HepG2 (cell line): ENCODE measurements around the gene CLUH. TPM values are rescaled to one million over a fixed set of nuclear protein-coding genes. Genes with fewer than 3 reads are reported as not detected.

Experiments used
- ATAC-seq: fragments of 200-7000 bp; cut with Tn5 transposase; 3 replicates; pipeline ENCODE4 v1.9.1; 2020; ENCODE audit warnings: mild to moderate bottlenecking, moderate library complexity
- BruUV-seq: library from RNA; stranded (reverse); fragments of 400-500 nt; replicated peaks from 2 replicates; lab custom pipeline; 2021; lab: Mats Ljungman, UMichigan
- CTCF ChIA-PET: fragments of 300-600 bp; formaldehyde crosslinking; extraction: SDS; loops from one replicate; lab custom pipeline; 2021; ENCODE audit warnings: low total read pairs, inconsistent platforms, low intra/inter-chr PET ratio; lab: Yijun Ruan, JAX
- POLR2A ChIA-PET: fragments of 350-600 bp; sonication (Branson Sonifier 250); formaldehyde crosslinking; loops from one replicate; lab custom pipeline; 2020; ENCODE audit warnings: antibody characterized with exemption, inconsistent platforms; lab: Yijun Ruan, JAX
- DNase-seq: peaks from one replicate; pipeline ENCODE4 v3.0.0-alpha.2; 2015; ENCODE audit warnings: low spot score
- FAIRE-seq: peaks from 3 replicates; lab custom pipeline; 2011; peaks lifted over from hg19 to GRCh38; lab: Jason Lieb, UNC
- H2AFZ ChIP-seq: one replicate; pipeline ENCODE4 v1.6.1; 2011; ENCODE audit warnings: low read length, inconsistent platforms
- H3K27ac ChIP-seq: fragments of 300-600 bp; 3 replicates; pipeline ENCODE4 v1.8.0; 2011; ENCODE audit warnings: mixed run types, mild to moderate bottlenecking, mixed read lengths, low read length, inconsistent platforms; ENCODE audit not compliant: insufficient read depth; ENCODE audit errors: extremely low read length
- H3K27me3 ChIP-seq, 2 experiments: fragments of 200-600 bp in 1 of 2; 2 replicates in 1 of 2; 3 replicates in 1 of 2; pipeline versions ENCODE4 v1.6.0 to v1.8.0; 2011; ENCODE audit warnings: low read length in 2 of 2, mild to moderate bottlenecking in 2 of 2, moderate library complexity in 2 of 2, inconsistent platforms in 1 of 2; ENCODE audit not compliant: insufficient read depth in 2 of 2, control insufficient read depth in 1 of 2
- H3K36me3 ChIP-seq, 2 experiments: fragments of 200-600 bp in 1 of 2; replicated peaks in 1 of 2; 2 replicates in 1 of 2; 3 replicates in 1 of 2; pipeline versions ENCODE4 v1.5.1 to v1.8.0; 2011; ENCODE audit warnings: low read length in 2 of 2, inconsistent platforms in 1 of 2; ENCODE audit not compliant: insufficient read depth in 2 of 2, control insufficient read depth in 1 of 2
- H3K4me1 ChIP-seq: 2 replicates; pipeline ENCODE4 v1.5.1; 2012; ENCODE audit warnings: low read length, inconsistent platforms; ENCODE audit not compliant: insufficient read depth
- H3K4me2 ChIP-seq: 2 replicates; pipeline ENCODE4 v1.6.0; 2011; ENCODE audit warnings: low read depth, low read length, inconsistent platforms
- H3K4me3 ChIP-seq, 3 experiments: fragments of 200-600 bp in 1 of 3; sonication (generic), shearing (Covaris generic) in 1 of 3; replicated peaks in 1 of 3; 2 replicates each; pipeline ENCODE4 v1.5.1; 2011 to 2016; ENCODE audit warnings: low read length in 3 of 3, inconsistent platforms in 2 of 3, low read depth in 2 of 3, mild to moderate bottlenecking in 2 of 3, control low read depth in 1 of 3, mixed read lengths in 1 of 3; ENCODE audit not compliant: insufficient read depth in 1 of 3
- H3K79me2 ChIP-seq: one replicate; pipeline ENCODE4 v1.6.1; 2011; ENCODE audit warnings: low read length, inconsistent platforms; ENCODE audit not compliant: insufficient read depth
- H3K9ac ChIP-seq: 2 replicates; pipeline ENCODE4 v1.6.0; 2011; ENCODE audit warnings: mild to moderate bottlenecking, low read depth, low read length, inconsistent platforms; ENCODE audit not compliant: insufficient read depth
- H3K9me3 ChIP-seq: 2 replicates; pipeline ENCODE4 v1.5.1; 2012; ENCODE audit warnings: mild to moderate bottlenecking, low read length
- H4K20me1 ChIP-seq: 2 replicates; pipeline ENCODE4 v1.6.0; 2011; ENCODE audit warnings: inconsistent platforms, mild to moderate bottlenecking, low read length, moderate library complexity; ENCODE audit not compliant: insufficient read depth
- ADNP ChIP-seq: sonication (generic); formaldehyde crosslinking; IDR thresholded peaks from 2 replicates; pipeline ENCODE4 v1.4.0; 2020; ENCODE audit warnings: missing genetic modification reagents
- ARHGAP35 ChIP-seq: sonication (generic); formaldehyde crosslinking; IDR thresholded peaks from 2 replicates; pipeline ENCODE4 v1.9.0; 2022; ENCODE audit warnings: mild to moderate bottlenecking, inconsistent platforms, moderate library complexity, missing genetic modification reagents, borderline replicate concordance
- ARNTL ChIP-seq: sonication (generic); formaldehyde crosslinking; IDR thresholded peaks from 2 replicates; pipeline ENCODE4 v1.4.0; 2020; ENCODE audit warnings: mild to moderate bottlenecking, missing genetic modification reagents
- NKX3-1 ChIP-seq: sonication (generic); formaldehyde crosslinking; IDR thresholded peaks from 2 replicates; pipeline ENCODE4 v1.5.0; 2020; ENCODE audit warnings: missing genetic modification reagents
- PTBP1 ChIP-seq: fragments of 200-400 bp; formaldehyde crosslinking; IDR thresholded peaks from 2 replicates; pipeline ENCODE4 v1.6.1; 2018; ENCODE audit warnings: low read length, low read depth; ENCODE audit not compliant: poor library complexity, severe bottlenecking
- SRF ChIP-seq: IDR thresholded peaks from 2 replicates; pipeline ENCODE4 v1.6.1; 2011; ENCODE audit warnings: mild to moderate bottlenecking, low read depth, low read length, moderate library complexity
- U2AF2 ChIP-seq: fragments of 200-400 bp; formaldehyde crosslinking; IDR thresholded peaks from 2 replicates; pipeline ENCODE4 v1.6.1; 2017; ENCODE audit warnings: low read depth, mild to moderate bottlenecking, low read length
- ZBTB33 ChIP-seq: sonication (generic); formaldehyde crosslinking; IDR thresholded peaks from 2 replicates; pipeline ENCODE4 v1.4.0; 2020; ENCODE audit warnings: missing genetic modification reagents
- ZMYM3 ChIP-seq: sonication (generic); formaldehyde crosslinking; IDR thresholded peaks from 2 replicates; pipeline ENCODE4 v1.5.1; 2020; ENCODE audit warnings: mild to moderate bottlenecking, missing genetic modification reagents
- ZNF235 ChIP-seq: sonication (generic); formaldehyde crosslinking; IDR thresholded peaks from 2 replicates; pipeline ENCODE4 v1.8.1; 2023; ENCODE audit warnings: mild to moderate bottlenecking, missing genetic modification reagents, borderline replicate concordance
- ZNF460 ChIP-seq: sonication (generic); formaldehyde crosslinking; IDR thresholded peaks from 2 replicates; pipeline ENCODE4 v1.5.1; 2020; ENCODE audit warnings: missing genetic modification reagents, mild to moderate bottlenecking, borderline replicate concordance
- ZNF776 ChIP-seq: sonication (generic); formaldehyde crosslinking; IDR thresholded peaks from 2 replicates; pipeline ENCODE4 v1.4.0; 2020; ENCODE audit warnings: mild to moderate bottlenecking, missing genetic modification reagents
- WGBS: methylation state at CpG from one replicate; pipeline ENCODE4 v1.1.6; 2017; ENCODE audit warnings: low lambda C conversion rate; 5-methylcytosine and 5-hydroxymethylcytosine counted together
- in situ Hi-C: cut with HindIII; loops from 2 replicates; pipeline ENCODE4 v1.10.0; 2017; ENCODE audit warnings: low pct_unique_long_range_greater_than_20kb; ENCODE audit not compliant: extremely low pct_ligation_motif_present
- intact Hi-C: fragments of 100-400 bp; cut with micrococcal nuclease; formaldehyde crosslinking; loops from one replicate; pipeline ENCODE4 v1.10.0; 2022; ENCODE audit not compliant: unreplicated experiment
- polyA plus RNA-seq, 8 experiments: library from polyadenylated mRNA; depleted of rRNA in 3 of 8; stranded (reverse) in 7 of 8; unstranded in 1 of 8; fragments of >200 nt; fragmentation: Illumina TruSeq in 4 of 8; extraction: Trizol in 4 of 8; gene quantifications; 2 replicates each; pipeline versions ENCODE4 v1.2.1 to v1.2.3, GENCODE V29; 2011 to 2016; ENCODE audit warnings: low read depth in 4 of 8, missing spikeins in 1 of 8, mixed read lengths in 1 of 8; ENCODE audit not compliant: insufficient read depth in 1 of 8
- total RNA-seq, 5 experiments: library from RNA; depleted of rRNA; stranded (reverse); fragments of >200 nt; fragmentation: Illumina TruSeq; extraction: Trizol; gene quantifications; 2 replicates each; pipeline ENCODE4 v1.2.3, GENCODE V29; 2016; ENCODE audit warnings: low read depth in 1 of 5
- TF ChIP-seq, protein P1 (sequence below): sonication (generic); formaldehyde crosslinking; IDR thresholded peaks from 2 replicates; pipeline ENCODE4 v1.5.1; 2020; ENCODE audit warnings: mild to moderate bottlenecking, missing genetic modification reagents, borderline replicate concordance
- TF ChIP-seq, protein P2 (sequence below), 2 experiments: fragments of 450-650 bp in 1 of 2; sonication (generic) in 1 of 2; formaldehyde crosslinking; IDR thresholded peaks; 2 replicates each; pipeline versions ENCODE4 v1.5.0 to v1.8.0; 2020 to 2022; ENCODE audit warnings: mild to moderate bottlenecking in 1 of 2, missing genetic modification reagents in 1 of 2
- TF ChIP-seq, protein P3 (sequence below): sonication (generic); formaldehyde crosslinking; IDR thresholded peaks from 2 replicates; pipeline ENCODE4 v1.4.0; 2020; ENCODE audit warnings: missing genetic modification reagents
- TF ChIP-seq, protein P4 (sequence below): sonication (generic); formaldehyde crosslinking; IDR thresholded peaks from 2 replicates; pipeline ENCODE4 v1.5.0; 2020; ENCODE audit warnings: missing genetic modification reagents, mild to moderate bottlenecking, borderline replicate concordance

The CLUH gene
- total and polyA plus RNA-seq, 2 of the 13 experiments (the other 11 are each of a cell fraction or from before 2014, with no cell fraction given), result 30.9 to 60.5 TPM

- TF ChIP-seq, protein P1, sequence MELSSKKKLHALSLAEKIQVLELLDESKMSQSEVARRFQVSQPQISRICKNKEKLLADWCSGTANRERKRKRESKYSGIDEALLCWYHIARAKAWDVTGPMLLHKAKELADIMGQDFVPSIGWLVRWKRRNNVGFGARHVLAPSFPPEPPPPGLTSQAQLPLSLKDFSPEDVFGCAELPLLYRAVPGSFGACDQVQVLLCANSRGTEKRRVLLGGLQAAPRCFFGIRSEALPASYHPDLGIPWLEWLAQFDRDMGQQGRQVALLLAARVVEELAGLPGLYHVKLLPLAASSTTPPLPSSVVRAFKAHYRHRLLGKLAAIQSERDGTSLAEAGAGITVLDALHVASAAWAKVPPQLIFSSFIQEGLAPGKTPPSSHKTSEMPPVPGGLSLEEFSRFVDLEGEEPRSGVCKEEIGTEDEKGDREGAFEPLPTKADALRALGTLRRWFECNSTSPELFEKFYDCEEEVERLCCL (CRISPR knock-in tag), result no peak
- TF ChIP-seq ADNP (CRISPR knock-in tag), result no peak
- TF ChIP-seq, protein P2, sequence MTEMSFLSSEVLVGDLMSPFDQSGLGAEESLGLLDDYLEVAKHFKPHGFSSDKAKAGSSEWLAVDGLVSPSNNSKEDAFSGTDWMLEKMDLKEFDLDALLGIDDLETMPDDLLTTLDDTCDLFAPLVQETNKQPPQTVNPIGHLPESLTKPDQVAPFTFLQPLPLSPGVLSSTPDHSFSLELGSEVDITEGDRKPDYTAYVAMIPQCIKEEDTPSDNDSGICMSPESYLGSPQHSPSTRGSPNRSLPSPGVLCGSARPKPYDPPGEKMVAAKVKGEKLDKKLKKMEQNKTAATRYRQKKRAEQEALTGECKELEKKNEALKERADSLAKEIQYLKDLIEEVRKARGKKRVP (CRISPR knock-in tag; IDR thresholded peaks at IDR 0.05), result no peak
Observed at GRCh38 chr17:2713881-2714280, 2.3 kb upstream of the CLUH start (continued).

- intact Hi-C loops, result no loop called here
- BruUV-seq, result TSS peak; percentile 71
- CTCF ChIA-PET, result no interaction called here
- TF ChIP-seq NKX3-1 (CRISPR knock-in tag) (no peak), ZNF460 (CRISPR knock-in tag) (0 out of 2 replicates have a peak, but pooled peaks have one; percentile 1), ARHGAP35 (CRISPR knock-in tag) (0 out of 2 replicates have a peak, but pooled peaks have one; percentile 5), SRF (no peak), ZNF776 (CRISPR knock-in tag) (no peak), PTBP1 (no peak), ZBTB33 (CRISPR knock-in tag) (no peak), ZNF235 (0 out of 2 replicates have a peak, but pooled peaks have one; percentile 44), ZMYM3 (no peak), ARNTL (CRISPR knock-in tag) (no peak), U2AF2 (no peak)
- TF ChIP-seq, protein P3, sequence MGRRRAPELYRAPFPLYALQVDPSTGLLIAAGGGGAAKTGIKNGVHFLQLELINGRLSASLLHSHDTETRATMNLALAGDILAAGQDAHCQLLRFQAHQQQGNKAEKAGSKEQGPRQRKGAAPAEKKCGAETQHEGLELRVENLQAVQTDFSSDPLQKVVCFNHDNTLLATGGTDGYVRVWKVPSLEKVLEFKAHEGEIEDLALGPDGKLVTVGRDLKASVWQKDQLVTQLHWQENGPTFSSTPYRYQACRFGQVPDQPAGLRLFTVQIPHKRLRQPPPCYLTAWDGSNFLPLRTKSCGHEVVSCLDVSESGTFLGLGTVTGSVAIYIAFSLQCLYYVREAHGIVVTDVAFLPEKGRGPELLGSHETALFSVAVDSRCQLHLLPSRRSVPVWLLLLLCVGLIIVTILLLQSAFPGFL (CRISPR knock-in tag), result no peak
- TF ChIP-seq, protein P4, sequence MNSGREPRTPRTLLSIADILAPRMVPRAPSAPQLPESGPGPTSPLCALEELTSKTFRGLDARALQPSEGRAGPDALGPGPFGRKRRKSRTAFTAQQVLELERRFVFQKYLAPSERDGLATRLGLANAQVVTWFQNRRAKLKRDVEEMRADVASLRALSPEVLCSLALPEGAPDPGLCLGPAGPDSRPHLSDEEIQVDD (CRISPR knock-in tag), result no peak
Observed at GRCh38 chr17:2712300-2713043, 908 bp upstream of the CLUH start.

More at GRCh38 chr17:2712300-2713043, 908 bp upstream of the CLUH start:
- Histone ChIP-seq H3K27ac (peak overlapping the region; percentile 30), H3K27me3 (no peaks in the 10 kb centered on the region; a peak in 1 of 5 replicates), H3K79me2 (peaks cover 36% of the 10 kb centered on the region), H2AFZ (no peak overlapping the region), H3K9ac (peak overlapping the region; percentile 79), H3K4me1 (peaks cover 51% of the 10 kb centered on the region), H3K4me3 (peak overlapping the region; percentile 38 to 91 (median 75)), H4K20me1 (peaks cover 28% of the 10 kb centered on the region), H3K36me3 (no peaks in the 10 kb centered on the region), H3K9me3 (no peaks in the 10 kb centered on the region), H3K4me2 (peak overlapping the region; percentile 98)
- WGBS, result 88% methylated on average over 35 of the region's 36 CpGs
- in situ Hi-C loops, result no loop called here
- POLR2A ChIA-PET, result no interaction called here
- no peak for ATAC-seq
- DNase-seq, result no peak
- no peak for FAIRE-seq
